HepG2 (cell line): Measurements from ENCODE around the gene GLE1. TPM values are rescaled to one million over a fixed set of nuclear protein-coding genes. Genes with fewer than 3 reads are reported as not detected.

Experiments
- CSRNP2 ChIP-seq: sonication (generic); formaldehyde crosslinking; conservative IDR thresholded peaks from 2 replicates; pipeline ENCODE4 v1.8.0; 2022; ENCODE audit warnings: low read depth, missing genetic modification reagents
- ISL2 ChIP-seq: sonication (generic); formaldehyde crosslinking; IDR thresholded peaks from 2 replicates; pipeline ENCODE4 v1.5.0; 2020; ENCODE audit warnings: missing genetic modification reagents
- KDM1A ChIP-seq: IDR thresholded peaks from 2 replicates; pipeline ENCODE4 v1.6.1; 2016; ENCODE audit warnings: missing compliant biosample characterization
- KDM4B ChIP-seq: sonication (generic); formaldehyde crosslinking; IDR thresholded peaks from 2 replicates; pipeline ENCODE4 v1.4.0; 2020; ENCODE audit warnings: missing genetic modification reagents
- KDM5A ChIP-seq: fragments of 200-600 bp; sonication (generic); IDR thresholded peaks from 2 replicates; pipeline ENCODE4 v1.7.0; 2018; ENCODE audit warnings: antibody characterized with exemption, mild to moderate bottlenecking, low read length, borderline replicate concordance
- RELA ChIP-seq: sonication (generic); formaldehyde crosslinking; IDR thresholded peaks from 2 replicates; pipeline ENCODE4 v1.4.0; 2020; ENCODE audit warnings: missing genetic modification reagents
- YEATS4 ChIP-seq: sonication (generic); formaldehyde crosslinking; IDR thresholded peaks from 2 replicates; pipeline ENCODE4 v1.4.0; 2020; ENCODE audit warnings: missing genetic modification reagents, borderline replicate concordance
- ZBTB1 ChIP-seq: sonication (generic); formaldehyde crosslinking; IDR thresholded peaks from 2 replicates; pipeline ENCODE4 v1.4.0; 2020; ENCODE audit warnings: missing genetic modification reagents, borderline replicate concordance
- ZC3H13 ChIP-seq: sonication (generic); formaldehyde crosslinking; IDR thresholded peaks from 2 replicates; pipeline ENCODE4 v1.8.1; 2023; ENCODE audit warnings: mild to moderate bottlenecking, missing genetic modification reagents, moderate library complexity
- ZFP36 ChIP-seq: fragments of 150-350 bp; IDR thresholded peaks from 2 replicates; pipeline ENCODE4 v1.6.1; 2018; ENCODE audit warnings: borderline replicate concordance, low read length, low read depth; ENCODE audit not compliant: partially characterized antibody
- ZNF709 ChIP-seq: sonication (generic); formaldehyde crosslinking; IDR thresholded peaks from 2 replicates; pipeline ENCODE4 v1.5.0; 2020; ENCODE audit warnings: mild to moderate bottlenecking, missing genetic modification reagents
- ZNF75D ChIP-seq: sonication (generic); formaldehyde crosslinking; IDR thresholded peaks from 2 replicates; pipeline ENCODE4 v1.8.1; 2023; ENCODE audit warnings: missing genetic modification reagents, mild to moderate bottlenecking, borderline replicate concordance
- ZNF83 ChIP-seq: sonication (generic); formaldehyde crosslinking; IDR thresholded peaks from 2 replicates; pipeline ENCODE4 v1.4.0; 2020; ENCODE audit warnings: missing genetic modification reagents, mild to moderate bottlenecking, borderline replicate concordance
- ZNF850 ChIP-seq: sonication (generic); formaldehyde crosslinking; conservative IDR thresholded peaks from 2 replicates; pipeline ENCODE4 v1.9.0; 2021; ENCODE audit warnings: mild to moderate bottlenecking, missing genetic modification reagents
- ZSCAN5A ChIP-seq: sonication (generic); formaldehyde crosslinking; IDR thresholded peaks from 2 replicates; pipeline ENCODE4 v1.8.0; 2022; ENCODE audit warnings: mild to moderate bottlenecking, missing genetic modification reagents, borderline replicate concordance
- ZZZ3 ChIP-seq: sonication (generic); formaldehyde crosslinking; IDR thresholded peaks from 2 replicates; pipeline ENCODE4 v1.4.0; 2020; ENCODE audit warnings: missing genetic modification reagents, mild to moderate bottlenecking, borderline replicate concordance
- polyA plus RNA-seq, 8 experiments: library from polyadenylated mRNA; depleted of rRNA in 3 of 8; stranded (reverse) in 7 of 8; unstranded in 1 of 8; fragments of >200 nt; fragmentation: Illumina TruSeq in 4 of 8; extraction: Trizol in 4 of 8; gene quantifications; 2 replicates each; pipeline versions ENCODE4 v1.2.1 to v1.2.3, GENCODE V29; 2011 to 2016; ENCODE audit warnings: low read depth in 4 of 8, missing spikeins in 1 of 8, mixed read lengths in 1 of 8; ENCODE audit not compliant: insufficient read depth in 1 of 8
- total RNA-seq, 5 experiments: library from RNA; depleted of rRNA; stranded (reverse); fragments of >200 nt; fragmentation: Illumina TruSeq; extraction: Trizol; gene quantifications; 2 replicates each; pipeline ENCODE4 v1.2.3, GENCODE V29; 2016; ENCODE audit warnings: low read depth in 1 of 5
- TF ChIP-seq, protein P1 (sequence below): sonication (generic); formaldehyde crosslinking; IDR thresholded peaks from 2 replicates; pipeline ENCODE4 v1.8.1; 2023; ENCODE audit warnings: missing genetic modification reagents, mild to moderate bottlenecking, borderline replicate concordance
- TF ChIP-seq, protein P2 (sequence below): sonication (generic); formaldehyde crosslinking; IDR thresholded peaks from 2 replicates; pipeline ENCODE4 v1.4.0; 2020; ENCODE audit warnings: low read depth, missing genetic modification reagents
- TF ChIP-seq, protein P3 (sequence below): sonication (generic); formaldehyde crosslinking; IDR thresholded peaks from 2 replicates; pipeline ENCODE4 v1.4.0; 2020; ENCODE audit warnings: mild to moderate bottlenecking, low read depth, missing genetic modification reagents

The GLE1 gene
- total and polyA plus RNA-seq, 2 of the 13 experiments (the other 11 are each of a cell fraction or from before 2014, with no cell fraction given) = 14.7 to 28.8 TPM

DNA sequence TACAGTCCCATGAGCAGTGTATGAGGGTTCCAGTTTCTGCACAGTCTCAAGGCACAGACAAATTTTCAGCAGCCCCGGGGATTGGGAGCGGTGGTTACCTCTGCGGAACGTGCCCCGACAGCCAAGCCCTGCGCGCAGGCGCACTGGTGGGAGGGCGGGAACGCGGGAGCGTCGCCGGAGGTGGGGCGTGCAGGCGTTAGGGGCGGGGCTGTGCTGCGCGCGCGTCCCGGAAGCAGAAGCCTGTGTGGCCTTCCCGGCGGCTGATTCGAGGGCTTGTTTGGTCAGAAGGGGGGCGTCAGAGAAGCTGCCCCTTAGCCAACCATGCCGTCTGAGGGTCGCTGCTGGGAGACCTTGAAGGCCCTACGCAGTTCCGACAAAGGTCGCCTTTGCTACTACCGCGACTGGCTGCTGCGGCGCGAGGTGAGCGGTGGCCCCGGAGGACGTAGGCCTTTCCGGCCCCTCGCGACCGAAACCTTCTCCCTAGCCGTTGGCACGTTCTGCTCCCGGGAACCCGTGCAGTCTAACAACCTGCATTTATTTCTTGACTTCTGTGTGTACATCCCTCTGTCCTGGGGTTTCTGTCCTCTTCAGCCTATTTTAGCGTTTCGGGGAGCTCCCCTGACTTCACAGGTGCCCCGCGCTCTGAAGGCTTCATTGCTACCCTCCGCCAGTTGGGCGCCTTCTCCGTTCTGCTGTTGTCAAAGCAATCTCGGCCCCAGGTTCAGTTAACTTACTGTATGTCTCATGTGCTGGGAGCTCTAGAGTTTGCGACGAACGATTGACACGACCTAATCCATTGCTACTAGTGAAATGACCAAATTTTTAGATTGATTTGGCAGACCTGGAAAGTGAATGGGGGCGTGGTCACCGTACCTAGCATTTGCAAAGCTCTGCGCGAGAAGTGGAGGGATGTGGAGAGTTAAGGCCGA is at the start of gene GLE1 (continued):
- TF ChIP-seq, protein P1, sequence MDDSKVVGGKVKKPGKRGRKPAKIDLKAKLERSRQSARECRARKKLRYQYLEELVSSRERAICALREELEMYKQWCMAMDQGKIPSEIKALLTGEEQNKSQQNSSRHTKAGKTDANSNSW = no peak
- TF ChIP-seq KDM5A = peak; percentile 81
- TF ChIP-seq ZBTB1 (CRISPR knock-in tag) = no peak
- peak; percentile 87 for TF ChIP-seq ZNF709 (CRISPR knock-in tag)
- no peak for TF ChIP-seq KDM1A
- TF ChIP-seq RELA (CRISPR knock-in tag) = no peak
- TF ChIP-seq ISL2 (CRISPR knock-in tag) = peak; percentile 76
- TF ChIP-seq, protein P2, sequence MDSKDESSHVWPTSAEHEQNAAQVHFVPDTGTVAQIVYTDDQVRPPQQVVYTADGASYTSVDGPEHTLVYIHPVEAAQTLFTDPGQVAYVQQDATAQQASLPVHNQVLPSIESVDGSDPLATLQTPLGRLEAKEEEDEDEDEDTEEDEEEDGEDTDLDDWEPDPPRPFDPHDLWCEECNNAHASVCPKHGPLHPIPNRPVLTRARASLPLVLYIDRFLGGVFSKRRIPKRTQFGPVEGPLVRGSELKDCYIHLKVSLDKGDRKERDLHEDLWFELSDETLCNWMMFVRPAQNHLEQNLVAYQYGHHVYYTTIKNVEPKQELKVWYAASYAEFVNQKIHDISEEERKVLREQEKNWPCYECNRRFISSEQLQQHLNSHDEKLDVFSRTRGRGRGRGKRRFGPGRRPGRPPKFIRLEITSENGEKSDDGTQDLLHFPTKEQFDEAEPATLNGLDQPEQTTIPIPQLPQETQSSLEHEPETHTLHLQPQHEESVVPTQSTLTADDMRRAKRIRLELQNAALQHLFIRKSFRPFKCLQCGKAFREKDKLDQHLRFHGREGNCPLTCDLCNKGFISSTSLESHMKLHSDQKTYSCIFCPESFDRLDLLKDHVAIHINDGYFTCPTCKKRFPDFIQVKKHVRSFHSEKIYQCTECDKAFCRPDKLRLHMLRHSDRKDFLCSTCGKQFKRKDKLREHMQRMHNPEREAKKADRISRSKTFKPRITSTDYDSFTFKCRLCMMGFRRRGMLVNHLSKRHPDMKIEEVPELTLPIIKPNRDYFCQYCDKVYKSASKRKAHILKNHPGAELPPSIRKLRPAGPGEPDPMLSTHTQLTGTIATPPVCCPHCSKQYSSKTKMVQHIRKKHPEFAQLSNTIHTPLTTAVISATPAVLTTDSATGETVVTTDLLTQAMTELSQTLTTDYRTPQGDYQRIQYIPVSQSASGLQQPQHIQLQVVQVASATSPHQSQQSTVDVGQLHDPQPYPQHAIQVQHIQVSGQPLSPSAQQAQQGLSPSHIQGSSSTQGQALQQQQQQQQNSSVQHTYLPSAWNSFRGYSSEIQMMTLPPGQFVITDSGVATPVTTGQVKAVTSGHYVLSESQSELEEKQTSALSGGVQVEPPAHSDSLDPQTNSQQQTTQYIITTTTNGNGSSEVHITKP (CRISPR knock-in tag) = 0 out of 2 replicates have a peak, but pooled peaks have one; percentile 39
- no peak for TF ChIP-seq ZC3H13 (CRISPR knock-in tag)
- no peak for TF ChIP-seq ZFP36
- TF ChIP-seq YEATS4 (CRISPR knock-in tag) = peak; percentile 94
- TF ChIP-seq CSRNP2 = no peak
- TF ChIP-seq ZNF850 = no peak
- no peak for TF ChIP-seq ZZZ3
- TF ChIP-seq ZNF75D (CRISPR knock-in tag) = no peak
- TF ChIP-seq ZSCAN5A (CRISPR knock-in tag) = 0 out of 2 replicates have a peak, but pooled peaks have one; percentile 53
- TF ChIP-seq, protein P3, sequence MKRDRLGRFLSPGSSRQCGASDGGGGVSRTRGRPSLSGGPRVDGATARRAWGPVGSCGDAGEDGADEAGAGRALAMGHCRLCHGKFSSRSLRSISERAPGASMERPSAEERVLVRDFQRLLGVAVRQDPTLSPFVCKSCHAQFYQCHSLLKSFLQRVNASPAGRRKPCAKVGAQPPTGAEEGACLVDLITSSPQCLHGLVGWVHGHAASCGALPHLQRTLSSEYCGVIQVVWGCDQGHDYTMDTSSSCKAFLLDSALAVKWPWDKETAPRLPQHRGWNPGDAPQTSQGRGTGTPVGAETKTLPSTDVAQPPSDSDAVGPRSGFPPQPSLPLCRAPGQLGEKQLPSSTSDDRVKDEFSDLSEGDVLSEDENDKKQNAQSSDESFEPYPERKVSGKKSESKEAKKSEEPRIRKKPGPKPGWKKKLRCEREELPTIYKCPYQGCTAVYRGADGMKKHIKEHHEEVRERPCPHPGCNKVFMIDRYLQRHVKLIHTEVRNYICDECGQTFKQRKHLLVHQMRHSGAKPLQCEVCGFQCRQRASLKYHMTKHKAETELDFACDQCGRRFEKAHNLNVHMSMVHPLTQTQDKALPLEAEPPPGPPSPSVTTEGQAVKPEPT (CRISPR knock-in tag) = 0 out of 2 replicates have a peak, but pooled peaks have one; percentile 61
- TF ChIP-seq ZNF83 (CRISPR knock-in tag) = no peak; the same call in 1 of the 2 replicates
- TF ChIP-seq KDM4B = no peak
